CD4-positive, alpha-beta T cell treated with Interleukin-6 for 4 hours (primary cell): Measurements from ENCODE around the gene CSAD.
"Not testable (repeated sequence)": the region's sequence is repeated elsewhere in the genome, so short reads cannot be mapped to it uniquely, and the experiment has no call there.

Experiments
- DNase-seq: peaks from one replicate; pipeline ENCODE4 v3.0.0-alpha.2; 2020; ENCODE audit warnings: mixed read lengths

The CSAD gene

GRCh38 chr12:53178803-53179202 is 1.9 kb downstream of the CSAD start:
- DNase-seq, result not testable (repeated sequence)

DNA sequence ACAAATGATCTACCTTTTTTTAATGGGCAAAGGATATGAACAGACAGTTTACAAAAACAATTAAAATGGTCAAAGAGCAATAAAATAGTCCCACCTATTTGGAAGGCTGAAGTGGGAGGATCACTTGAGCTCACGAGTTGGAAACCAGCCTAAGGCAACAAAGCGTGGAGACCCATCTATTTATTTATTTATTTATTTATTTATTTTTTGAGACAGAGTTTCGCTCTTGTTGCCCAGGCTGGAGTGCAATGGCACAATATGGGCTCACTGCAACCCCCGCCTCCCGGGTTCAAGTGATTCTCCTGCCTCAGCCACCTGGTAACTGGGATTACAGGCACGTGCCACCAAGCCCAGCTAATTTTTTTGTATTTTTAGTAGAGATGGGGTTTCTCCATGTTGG is 3.3 kb downstream of the CSAD start:
- DNase-seq, result not testable (repeated sequence)

- no peak for DNase-seq
These were observed 4.0 kb downstream of the CSAD start for GRCh38 chr12:53176750-53177149.

- DNase-seq, result no peak
These were observed 5.7 kb downstream of the CSAD start for GRCh38 chr12:53174881-53175491.

DNA sequence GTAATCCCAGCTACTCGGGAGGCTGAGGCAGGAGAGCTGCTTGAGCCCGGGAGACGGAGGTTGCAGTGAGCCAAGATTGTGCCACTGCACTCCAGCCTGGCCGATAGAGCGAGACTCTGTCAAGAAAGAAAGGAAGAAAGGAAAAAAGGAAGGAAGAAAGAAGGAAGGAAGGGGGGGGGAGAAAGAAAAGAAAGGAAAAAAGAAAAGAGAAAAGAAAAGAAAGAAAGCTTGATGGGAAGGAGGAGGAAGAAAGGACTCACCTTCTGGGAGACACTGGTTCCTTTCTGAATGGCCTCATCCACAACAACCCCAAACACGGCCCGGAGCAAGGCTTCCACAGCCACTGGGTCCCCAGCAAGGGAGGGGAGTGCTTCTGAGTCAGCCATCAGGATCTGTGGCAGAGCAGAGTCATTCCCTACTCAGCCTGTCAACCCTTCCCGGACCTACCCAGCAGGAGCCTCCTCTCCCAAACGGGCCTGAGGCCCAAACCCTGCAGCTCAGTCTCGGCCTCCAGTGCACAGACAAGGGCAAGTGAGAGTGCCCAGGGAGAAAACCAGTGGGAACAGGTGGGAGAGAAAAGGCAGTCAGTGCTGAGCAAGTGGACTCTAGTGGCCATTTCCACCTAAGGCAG is 7.5 kb downstream of the CSAD start:
- no peak for DNase-seq

DNA sequence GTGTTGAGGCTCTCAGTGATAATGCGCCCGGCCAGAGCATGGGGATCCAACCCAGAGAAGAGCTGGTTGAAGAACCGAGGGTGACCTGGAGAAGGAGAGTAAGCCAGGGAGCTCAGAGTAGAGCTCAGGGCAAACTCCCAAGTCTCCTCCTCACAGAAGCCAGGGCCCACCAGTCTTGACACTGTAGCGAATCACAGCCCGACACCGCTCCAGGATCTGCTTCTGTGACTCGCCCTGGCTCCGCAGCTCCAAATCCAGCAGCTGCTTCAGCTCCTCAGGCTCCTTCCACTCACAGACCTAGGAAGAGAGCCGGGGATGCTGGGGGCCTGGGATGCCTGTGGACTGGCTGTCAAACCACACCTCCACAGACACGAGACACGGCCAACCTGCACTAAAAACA is 8.4 kb downstream of the CSAD start:
- DNase-seq, result no peak

- DNase-seq, result no peak
These were observed 8.9 kb downstream of the CSAD start for GRCh38 chr12:53171725-53172329.

DNA sequence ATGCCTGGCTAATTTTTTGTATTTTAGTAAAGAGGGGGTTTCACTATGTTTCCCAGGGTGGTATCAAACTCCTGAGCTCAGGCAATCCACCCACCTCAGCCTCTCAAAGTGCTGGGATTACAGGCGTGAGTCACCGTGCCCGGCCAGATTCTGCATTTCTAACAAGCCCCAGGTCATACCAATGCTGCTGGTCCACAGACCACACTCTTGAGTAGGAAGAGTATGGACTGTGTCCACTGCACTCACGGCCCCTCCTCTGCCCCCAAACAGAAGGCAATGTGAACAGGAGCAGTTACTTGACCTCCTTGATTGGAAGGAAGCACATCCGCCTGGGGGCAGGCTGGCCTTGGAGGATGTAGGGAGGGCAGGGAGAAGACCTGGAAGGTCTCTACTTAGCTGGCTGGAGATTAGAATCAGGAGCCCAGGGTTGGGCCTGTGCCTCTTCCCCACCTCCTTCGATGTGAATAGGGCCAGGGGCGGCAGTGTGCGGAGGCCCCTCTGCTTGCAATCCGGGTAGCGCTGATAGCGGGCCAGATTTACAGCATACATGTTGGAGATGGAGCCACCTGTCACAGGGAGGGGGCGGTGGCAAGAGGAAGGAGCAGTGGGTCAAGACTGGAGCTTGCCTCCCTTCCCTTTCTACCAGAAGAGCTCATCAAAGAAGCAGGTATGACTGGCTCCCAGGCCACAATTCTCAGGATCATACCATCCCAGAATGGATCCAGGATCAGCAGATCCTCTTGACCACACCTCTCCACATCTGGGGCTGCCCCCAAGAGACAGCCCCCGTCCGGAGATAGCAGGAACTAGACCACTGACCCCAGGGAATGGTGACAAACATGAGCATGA is 9.6 kb downstream of the CSAD start:
- DNase-seq, result no peak

DNA sequence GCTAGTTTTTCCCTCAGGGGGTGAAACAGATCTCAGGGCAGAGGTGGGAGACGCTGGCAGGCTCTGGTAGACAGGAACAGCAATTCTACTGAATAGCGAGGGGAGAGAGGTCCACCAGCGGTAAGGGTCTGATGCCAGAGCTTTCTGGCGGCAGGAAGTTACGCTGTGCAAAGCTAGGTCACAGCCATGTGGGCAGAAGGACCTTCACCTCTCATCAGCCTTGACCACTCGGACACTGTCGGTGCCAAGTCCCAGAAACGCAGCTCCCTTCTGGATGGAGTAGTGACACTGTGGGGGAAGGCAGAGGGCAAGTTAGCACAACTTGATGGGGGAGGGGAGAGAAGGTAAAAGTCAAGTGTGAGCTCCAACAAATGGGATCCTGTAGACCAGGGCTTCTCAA is 10.5 kb downstream of the CSAD start:
- DNase-seq, result no peak

- DNase-seq, result no peak
These were observed 11.1 kb downstream of the CSAD start for GRCh38 chr12:53169644-53170043.

- DNase-seq, result no peak
These were observed 13.9 kb downstream of the CSAD start for GRCh38 chr12:53166837-53167236.

- DNase-seq, result not testable (repeated sequence)
These were observed 17.7 kb downstream of the CSAD start for GRCh38 chr12:53163008-53163407.

DNA sequence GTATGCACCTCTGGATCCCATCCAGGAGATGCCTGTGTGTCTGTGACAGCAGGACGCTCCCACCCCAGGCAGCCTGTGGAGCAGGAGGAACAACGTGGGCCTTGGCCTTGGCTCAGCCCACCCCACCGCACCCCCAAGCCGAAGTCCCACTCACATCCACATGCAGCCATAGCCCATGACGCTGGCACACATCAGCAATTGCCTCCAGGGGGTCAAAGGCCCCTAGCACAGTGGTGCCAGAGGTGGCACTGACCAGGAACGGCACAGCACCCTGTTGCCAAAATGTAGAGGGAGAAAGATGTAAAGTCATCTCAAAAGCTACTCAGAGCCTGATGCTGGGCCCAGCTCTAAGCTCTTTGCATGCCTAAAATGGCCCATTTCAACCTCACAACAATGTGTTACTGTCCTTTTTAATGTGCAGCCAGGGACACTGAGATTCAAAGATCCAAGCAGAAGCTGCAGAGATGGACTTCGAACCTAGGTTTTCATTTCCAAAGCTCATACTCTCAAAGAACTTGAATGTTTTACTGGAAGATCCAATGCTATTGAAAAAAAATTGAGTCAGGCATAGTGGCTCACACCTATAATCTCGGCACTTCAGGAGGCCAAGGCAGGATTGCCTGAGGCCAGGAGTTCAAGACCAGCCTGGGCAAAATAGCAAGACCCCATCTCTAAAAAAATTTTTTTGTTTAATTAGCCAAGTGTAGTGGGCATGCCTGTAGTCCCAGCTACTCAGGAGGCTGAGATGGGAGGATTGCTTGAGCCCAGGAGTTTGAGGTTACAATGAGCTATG is 19.4 kb downstream of the CSAD start:
- DNase-seq, result no peak

- DNase-seq, result no peak
These were observed 20.1 kb downstream of the CSAD start for GRCh38 chr12:53160673-53161072.

DNA sequence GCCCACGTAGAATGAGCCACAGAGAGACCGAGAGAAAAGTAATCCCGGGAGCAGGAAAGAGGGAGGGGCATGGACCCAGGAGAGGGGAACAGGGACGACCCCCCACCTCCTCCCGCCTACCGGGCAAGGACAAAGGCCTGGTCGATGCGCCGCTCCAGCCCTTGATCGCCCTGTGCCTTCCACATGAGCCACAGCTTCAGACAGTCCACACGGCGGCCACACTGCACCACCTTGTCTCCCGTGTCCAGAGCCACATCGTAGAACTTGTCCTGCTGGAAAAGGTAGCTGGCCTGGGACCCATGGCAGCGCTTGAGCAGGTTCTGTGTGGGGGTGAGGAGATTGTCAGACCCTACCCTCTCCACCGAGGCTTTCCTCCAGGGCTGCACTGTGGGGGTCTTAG is 20.7 kb downstream of the CSAD start:
- DNase-seq, result no peak

GRCh38 chr12:53159195-53159839 is 21.4 kb downstream of the CSAD start:
- DNase-seq, result peak; percentile 93

DNA sequence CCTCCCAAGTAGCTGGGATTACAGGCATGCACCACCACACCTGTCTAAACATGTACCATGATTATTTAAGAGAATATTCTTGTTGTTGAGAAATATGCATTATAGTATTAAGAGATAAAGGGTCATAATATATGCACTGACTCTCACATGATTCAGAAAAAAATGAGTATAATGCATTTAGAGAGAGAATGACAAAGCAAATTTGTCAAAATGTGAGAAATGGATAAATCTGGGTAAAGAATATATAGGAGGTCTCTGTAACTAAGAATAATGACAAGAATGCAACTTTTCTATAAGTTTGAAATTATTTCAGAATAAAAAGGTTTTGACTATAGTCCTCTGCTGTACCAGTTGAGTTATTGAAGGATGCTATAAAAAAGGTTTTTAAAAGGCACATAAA is 28.3 kb downstream of the CSAD start:
- DNase-seq, result no peak

- DNase-seq, result no peak
These were observed 29.7 kb downstream of the CSAD start for GRCh38 chr12:53151039-53151438.

DNA sequence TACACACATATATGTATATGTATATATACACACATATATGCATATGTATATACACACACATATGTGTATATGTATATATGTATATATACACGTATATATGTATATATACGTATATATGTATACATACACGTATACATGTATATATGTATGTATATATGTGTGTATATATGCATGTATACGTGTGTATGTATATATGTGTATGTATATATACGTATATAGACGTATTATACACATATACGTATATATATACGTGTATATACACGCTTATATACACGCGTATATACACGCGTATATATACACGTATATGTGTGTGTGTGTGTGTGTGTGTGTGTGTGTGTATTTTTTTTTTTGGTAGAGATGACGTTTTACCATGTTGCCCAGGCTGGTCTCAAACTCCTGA is 33.1 kb downstream of the CSAD start:
- DNase-seq, result no peak

DNA sequence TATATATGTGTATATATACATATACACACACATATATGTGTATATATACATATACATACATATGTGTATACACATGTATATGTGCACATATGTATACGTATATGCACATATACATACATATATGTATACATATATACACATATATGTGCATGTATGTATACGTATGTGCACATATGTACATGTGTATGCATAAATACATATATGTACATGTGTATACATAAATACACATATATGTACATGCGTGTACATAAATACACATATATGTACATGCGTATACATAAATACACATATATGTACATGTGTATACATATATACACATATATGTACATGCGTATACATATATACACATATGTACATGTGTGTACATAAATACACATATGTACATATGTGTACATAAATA is 33.5 kb downstream of the CSAD start:
- DNase-seq, result no peak

- DNase-seq, result no peak
These were observed 35.1 kb downstream of the CSAD start for GRCh38 chr12:53145383-53146260.
